SK-N-SH treated with all-trans-retinoic acid at 6 μM for 48 hours (cell line): ENCODE measurements around the gene METTL25.

Experiments
- ARNTL ChIP-seq: fragments of 450-650 bp; formaldehyde crosslinking; IDR thresholded peaks from 2 replicates; pipeline ENCODE4 v1.5.0; 2020; ENCODE audit warnings: low read depth, mild to moderate bottlenecking, moderate library complexity, borderline replicate concordance
- BACH2 ChIP-seq: fragments of 250-450 bp; sonication (Bioruptor Pico); IDR thresholded peaks from 2 replicates; pipeline ENCODE4 v1.9.0; 2021; ENCODE audit warnings: mild to moderate bottlenecking, borderline replicate concordance
- CREB5 ChIP-seq: fragments of 250-450 bp; sonication (Bioruptor Pico); IDR thresholded peaks from 2 replicates; pipeline ENCODE4 v1.5.1; 2020; ENCODE audit warnings: low read depth, mild to moderate bottlenecking, moderate library complexity
- ZFP3 ChIP-seq: fragments of 250-450 bp; sonication (Bioruptor Pico); IDR thresholded peaks from 2 replicates; pipeline ENCODE4 v1.5.0; 2020; ENCODE audit warnings: mild to moderate bottlenecking, moderate library complexity
- TF ChIP-seq, protein P1 (sequence below): fragments of 250-450 bp; sonication (Bioruptor Pico); IDR thresholded peaks from 2 replicates; pipeline ENCODE4 v1.5.0; 2020; ENCODE audit warnings: mild to moderate bottlenecking, moderate library complexity

GRCh38 chr12:82375201-82375600 lies 16.9 kb downstream of the METTL25 start:
- TF ChIP-seq ZFP3: no peak
- TF ChIP-seq CREB5: no peak
- TF ChIP-seq, protein P1, sequence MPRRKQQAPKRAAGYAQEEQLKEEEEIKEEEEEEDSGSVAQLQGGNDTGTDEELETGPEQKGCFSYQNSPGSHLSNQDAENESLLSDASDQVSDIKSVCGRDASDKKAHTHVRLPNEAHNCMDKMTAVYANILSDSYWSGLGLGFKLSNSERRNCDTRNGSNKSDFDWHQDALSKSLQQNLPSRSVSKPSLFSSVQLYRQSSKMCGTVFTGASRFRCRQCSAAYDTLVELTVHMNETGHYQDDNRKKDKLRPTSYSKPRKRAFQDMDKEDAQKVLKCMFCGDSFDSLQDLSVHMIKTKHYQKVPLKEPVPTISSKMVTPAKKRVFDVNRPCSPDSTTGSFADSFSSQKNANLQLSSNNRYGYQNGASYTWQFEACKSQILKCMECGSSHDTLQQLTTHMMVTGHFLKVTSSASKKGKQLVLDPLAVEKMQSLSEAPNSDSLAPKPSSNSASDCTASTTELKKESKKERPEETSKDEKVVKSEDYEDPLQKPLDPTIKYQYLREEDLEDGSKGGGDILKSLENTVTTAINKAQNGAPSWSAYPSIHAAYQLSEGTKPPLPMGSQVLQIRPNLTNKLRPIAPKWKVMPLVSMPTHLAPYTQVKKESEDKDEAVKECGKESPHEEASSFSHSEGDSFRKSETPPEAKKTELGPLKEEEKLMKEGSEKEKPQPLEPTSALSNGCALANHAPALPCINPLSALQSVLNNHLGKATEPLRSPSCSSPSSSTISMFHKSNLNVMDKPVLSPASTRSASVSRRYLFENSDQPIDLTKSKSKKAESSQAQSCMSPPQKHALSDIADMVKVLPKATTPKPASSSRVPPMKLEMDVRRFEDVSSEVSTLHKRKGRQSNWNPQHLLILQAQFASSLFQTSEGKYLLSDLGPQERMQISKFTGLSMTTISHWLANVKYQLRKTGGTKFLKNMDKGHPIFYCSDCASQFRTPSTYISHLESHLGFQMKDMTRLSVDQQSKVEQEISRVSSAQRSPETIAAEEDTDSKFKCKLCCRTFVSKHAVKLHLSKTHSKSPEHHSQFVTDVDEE (CRISPR knock-in tag): no peak
- TF ChIP-seq BACH2 (CRISPR knock-in tag): no peak
- no peak for TF ChIP-seq ARNTL (CRISPR knock-in tag)
